ENCODE measurements around the gene STAM.

DNA sequence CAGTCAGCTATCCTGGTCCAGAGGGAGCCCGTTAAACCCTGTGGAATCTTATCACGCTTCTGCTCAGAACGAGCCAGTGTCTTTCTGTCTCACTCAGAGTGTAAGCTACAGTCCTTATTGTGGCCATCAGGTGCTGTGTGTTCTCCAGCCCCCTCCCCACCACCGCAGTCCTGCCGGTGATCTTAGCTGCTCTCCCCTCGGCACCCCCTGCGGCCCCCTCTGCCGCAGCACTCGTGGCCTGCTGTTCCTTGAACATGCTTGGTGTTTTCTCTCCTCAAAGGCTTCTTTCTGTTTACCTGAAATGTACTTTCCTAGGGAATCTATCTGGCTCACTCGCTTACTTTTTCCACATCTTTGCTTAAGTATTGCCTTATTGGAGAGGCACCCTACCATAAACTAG lies 69.8 kb downstream of the STAM start:
- TF ChIP-seq, protein P1, sequence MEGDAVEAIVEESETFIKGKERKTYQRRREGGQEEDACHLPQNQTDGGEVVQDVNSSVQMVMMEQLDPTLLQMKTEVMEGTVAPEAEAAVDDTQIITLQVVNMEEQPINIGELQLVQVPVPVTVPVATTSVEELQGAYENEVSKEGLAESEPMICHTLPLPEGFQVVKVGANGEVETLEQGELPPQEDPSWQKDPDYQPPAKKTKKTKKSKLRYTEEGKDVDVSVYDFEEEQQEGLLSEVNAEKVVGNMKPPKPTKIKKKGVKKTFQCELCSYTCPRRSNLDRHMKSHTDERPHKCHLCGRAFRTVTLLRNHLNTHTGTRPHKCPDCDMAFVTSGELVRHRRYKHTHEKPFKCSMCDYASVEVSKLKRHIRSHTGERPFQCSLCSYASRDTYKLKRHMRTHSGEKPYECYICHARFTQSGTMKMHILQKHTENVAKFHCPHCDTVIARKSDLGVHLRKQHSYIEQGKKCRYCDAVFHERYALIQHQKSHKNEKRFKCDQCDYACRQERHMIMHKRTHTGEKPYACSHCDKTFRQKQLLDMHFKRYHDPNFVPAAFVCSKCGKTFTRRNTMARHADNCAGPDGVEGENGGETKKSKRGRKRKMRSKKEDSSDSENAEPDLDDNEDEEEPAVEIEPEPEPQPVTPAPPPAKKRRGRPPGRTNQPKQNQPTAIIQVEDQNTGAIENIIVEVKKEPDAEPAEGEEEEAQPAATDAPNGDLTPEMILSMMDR (IDR thresholded peaks at IDR 0.05) = no peak
- TF ChIP-seq POLR2A (IDR thresholded peaks at IDR 0.05) = no peak
